CD14-positive monocyte (primary cell): Measurements from ENCODE around the gene KSR1. TPM values are rescaled to one million over a fixed set of nuclear protein-coding genes. Genes with fewer than 3 reads are reported as not detected.

ENCODE experiments used
- DNase-seq, 3 donors: peaks; one replicate each; pipeline ENCODE4 v3.0.0-alpha.2; 2011 to 2022
- H2AFZ ChIP-seq: 2 replicates; pipeline ENCODE4 v1.6.0; 2012; ENCODE audit warnings: mild to moderate bottlenecking, low read depth, low read length, inconsistent platforms; ENCODE audit not compliant: insufficient read depth, poor library complexity, severe bottlenecking
- H3K27ac ChIP-seq, 2 donors: 1 replicate in 1 of 2; 2 replicates in 1 of 2; pipeline ENCODE4 v1.5.1; 2012 to 2013; ENCODE audit warnings: low read length in 2 of 2, control low read depth in 1 of 2, inconsistent platforms in 1 of 2, low read depth in 1 of 2, mild to moderate bottlenecking in 1 of 2
- H3K27me3 ChIP-seq, 2 donors: one replicate each; pipeline versions ENCODE4 v1.6.0 to v1.6.1; 2011 to 2013; ENCODE audit warnings: low read length in 2 of 2; ENCODE audit not compliant: control insufficient read depth in 2 of 2, insufficient read depth in 2 of 2
- H3K36me3 ChIP-seq, 2 donors: replicated peaks in 1 of 2; 1 replicate in 1 of 2; 2 replicates in 1 of 2; pipeline versions ENCODE4 v1.5.1 to v1.6.1; 2012 to 2013; ENCODE audit warnings: low read length in 2 of 2, control low read depth in 1 of 2, inconsistent platforms in 1 of 2, mild to moderate bottlenecking in 1 of 2; ENCODE audit not compliant: insufficient read depth in 2 of 2, control insufficient read depth in 1 of 2
- H3K4me1 ChIP-seq, 2 donors: 1 replicate in 1 of 2; 2 replicates in 1 of 2; pipeline versions ENCODE4 v1.5.1 to v1.6.1; 2012 to 2013; ENCODE audit warnings: low read length in 2 of 2, control low read depth in 1 of 2, inconsistent platforms in 1 of 2, mild to moderate bottlenecking in 1 of 2, moderate library complexity in 1 of 2; ENCODE audit not compliant: insufficient read depth in 2 of 2, control insufficient read depth in 1 of 2
- H3K4me2 ChIP-seq: replicated peaks from 2 replicates; pipeline ENCODE3; 2012; ENCODE audit warnings: low read length, moderate library complexity, mild to moderate bottlenecking; ENCODE audit not compliant: poor library complexity, severe bottlenecking; ENCODE audit errors: extremely low read depth
- H3K4me3 ChIP-seq, 3 experiments: fragments of 200-600 bp in 1 of 3; sonication (generic) in 1 of 3; replicated peaks in 1 of 3; 1 replicate in 2 of 3; 2 replicates in 1 of 3; pipeline ENCODE4 v1.5.1; 2011 to 2013; ENCODE audit warnings: low read length in 3 of 3, mild to moderate bottlenecking in 3 of 3, control low read depth in 2 of 3, low read depth in 2 of 3, inconsistent platforms in 1 of 3, moderate library complexity in 1 of 3
- H3K79me2 ChIP-seq: 2 replicates; pipeline ENCODE4 v1.6.0; 2012; ENCODE audit warnings: mild to moderate bottlenecking, control low read depth, inconsistent platforms, low read length, moderate library complexity; ENCODE audit not compliant: insufficient read depth
- H3K9ac ChIP-seq: 2 replicates; pipeline ENCODE4 v1.6.0; 2017; ENCODE audit warnings: low read length, mild to moderate bottlenecking; ENCODE audit not compliant: insufficient read depth, poor library complexity, severe bottlenecking
- H3K9me3 ChIP-seq, 2 donors: replicated peaks in 1 of 2; 1 replicate in 1 of 2; 2 replicates in 1 of 2; pipeline versions ENCODE4 v1.5.1 to v1.6.1; 2012 to 2013; ENCODE audit warnings: low read length in 2 of 2, control low read depth in 1 of 2; ENCODE audit not compliant: control insufficient read depth in 1 of 2, insufficient read depth in 1 of 2
- H4K20me1 ChIP-seq: 2 replicates; pipeline ENCODE4 v1.6.0; 2012; ENCODE audit warnings: mild to moderate bottlenecking, low read length, control low read depth, moderate library complexity; ENCODE audit not compliant: insufficient read depth
- H3K27ac Mint-ChIP-seq, 7 donors: one replicate each; pipeline ENCODE4 v1.8.0; 2020; ENCODE audit warnings: mild to moderate bottlenecking in 7 of 7, mixed read lengths in 7 of 7, moderate library complexity in 6 of 7, inconsistent platforms in 2 of 7
- H3K27me3 Mint-ChIP-seq, 3 donors: one replicate each; pipeline ENCODE4 v1.8.0; 2021 to 2022; ENCODE audit warnings: low read depth in 3 of 3, mild to moderate bottlenecking in 3 of 3, mixed read lengths in 3 of 3, moderate library complexity in 3 of 3, inconsistent platforms in 1 of 3
- H3K36me3 Mint-ChIP-seq, 2 donors: one replicate each; pipeline ENCODE4 v1.8.0; 2020; ENCODE audit warnings: mixed read lengths in 2 of 2, inconsistent platforms in 1 of 2, mild to moderate bottlenecking in 1 of 2
- H3K4me1 Mint-ChIP-seq: one replicate; pipeline ENCODE4 v1.8.0; 2020; ENCODE audit warnings: mild to moderate bottlenecking, mixed read lengths
- H3K4me3 Mint-ChIP-seq, 2 donors: one replicate each; pipeline ENCODE4 v1.8.0; 2020; ENCODE audit warnings: mild to moderate bottlenecking in 2 of 2, mixed read lengths in 2 of 2, moderate library complexity in 1 of 2
- H3K9me3 Mint-ChIP-seq, 7 donors: one replicate each; pipeline ENCODE4 v1.8.0; 2020 to 2022; ENCODE audit warnings: mixed read lengths in 7 of 7, mild to moderate bottlenecking in 6 of 7, moderate library complexity in 6 of 7, inconsistent platforms in 2 of 7
- WGBS: methylation state at CpG from one replicate; pipeline ENCODE4 v1.1.5; 2013; ENCODE audit warnings: missing lambda C conversion rate; ENCODE audit not compliant: insufficient coverage; 5-methylcytosine and 5-hydroxymethylcytosine counted together
- intact Hi-C, 2 donors: fragments of 100-400 bp; cut with micrococcal nuclease; formaldehyde crosslinking; loops; one replicate each; pipeline versions ENCODE4 v1.15.0 to v1.15.1; 2023
- polyA plus RNA-seq, 3 donors: library from polyadenylated mRNA; depleted of rRNA in 1 of 3; unstranded in 2 of 3; stranded (reverse) in 1 of 3; fragments of 300-500 nt in 2 of 3; fragments of >200 nt in 1 of 3; fragmentation: Illumina TruSeq in 2 of 3; gene quantifications; 1 replicate in 2 of 3; 2 replicates in 1 of 3; pipeline ENCODE4 v1.2.3, GENCODE V29; 2012 to 2021
- TF ChIP-seq, protein P1 (sequence below): fragments of 200-600 bp; IDR thresholded peaks from one replicate; pipeline ENCODE4 v1.8.0; 2022; ENCODE audit warnings: antibody characterized with exemption, mild to moderate bottlenecking

KSR1 gene
- polyA plus RNA-seq, 3 donors = 1.2 to 111 (median 4.2) TPM

DNA sequence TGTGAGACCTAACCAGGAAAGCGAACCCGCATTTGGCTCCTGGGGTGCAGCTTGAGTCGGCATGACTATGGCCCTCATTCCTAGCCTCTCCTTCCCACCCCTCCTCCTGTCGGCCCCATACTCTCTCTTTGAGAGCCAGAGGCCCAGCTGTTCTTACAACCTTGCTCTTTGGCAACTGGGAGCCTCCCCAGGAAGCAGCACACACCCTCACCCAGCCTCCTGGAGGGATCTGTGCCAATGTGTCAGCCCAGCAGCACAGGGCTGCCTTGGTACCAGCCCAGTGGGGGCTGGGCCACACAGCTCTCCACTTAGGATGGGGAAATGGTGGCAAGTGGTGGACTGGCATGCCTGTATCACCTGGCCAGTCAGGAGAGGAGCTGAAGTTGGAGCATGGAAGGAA is 104.4 kb downstream of the KSR1 start:
- Histone ChIP-seq H3K4me2 (no peak overlapping the region), H3K9ac (no peak overlapping the region)
- peaks cover 0 to 2% (median 0%) of the 10 kb centered on the region in 7 donors for H3K9me3 Mint-ChIP-seq

GRCh38 chr17:27562777-27563455 is 106.7 kb downstream of the KSR1 start:
- Histone ChIP-seq H3K9me3 (no peaks in the 10 kb centered on the region), H3K27ac (no peak overlapping the region), H3K9ac (no peak overlapping the region), H4K20me1 (peaks cover 94% of the 10 kb centered on the region), H3K4me3 (no peak overlapping the region), H3K27me3 (no peaks in the 10 kb centered on the region), H3K4me1 (peaks cover 16 to 21% of the 10 kb centered on the region in 2 donors), H3K36me3 (peaks cover 9 to 48% of the 10 kb centered on the region in 2 donors), H3K4me2 (no peak overlapping the region), H3K79me2 (peaks cover 8% of the 10 kb centered on the region), H2AFZ (no peak overlapping the region)
- Mint-ChIP-seq H3K27ac (peak overlapping the region in 3 of 7 donors; percentile 34 to 42 (median 35)), H3K27me3 (peaks cover 0 to 1% (median 0%) of the 10 kb centered on the region in 3 donors), H3K9me3 (peaks cover 0 to 2% (median 0%) of the 10 kb centered on the region in 7 donors), H3K4me1 (peaks cover 53% of the 10 kb centered on the region), H3K36me3 (peaks cover 51 to 70% of the 10 kb centered on the region in 2 donors), H3K4me3 (no peak overlapping the region)
- no peak for DNase-seq
- intact Hi-C loops = no loop called here
- 92% methylated on average over 6 of the region's 8 CpGs for WGBS
- TF ChIP-seq, protein P1, sequence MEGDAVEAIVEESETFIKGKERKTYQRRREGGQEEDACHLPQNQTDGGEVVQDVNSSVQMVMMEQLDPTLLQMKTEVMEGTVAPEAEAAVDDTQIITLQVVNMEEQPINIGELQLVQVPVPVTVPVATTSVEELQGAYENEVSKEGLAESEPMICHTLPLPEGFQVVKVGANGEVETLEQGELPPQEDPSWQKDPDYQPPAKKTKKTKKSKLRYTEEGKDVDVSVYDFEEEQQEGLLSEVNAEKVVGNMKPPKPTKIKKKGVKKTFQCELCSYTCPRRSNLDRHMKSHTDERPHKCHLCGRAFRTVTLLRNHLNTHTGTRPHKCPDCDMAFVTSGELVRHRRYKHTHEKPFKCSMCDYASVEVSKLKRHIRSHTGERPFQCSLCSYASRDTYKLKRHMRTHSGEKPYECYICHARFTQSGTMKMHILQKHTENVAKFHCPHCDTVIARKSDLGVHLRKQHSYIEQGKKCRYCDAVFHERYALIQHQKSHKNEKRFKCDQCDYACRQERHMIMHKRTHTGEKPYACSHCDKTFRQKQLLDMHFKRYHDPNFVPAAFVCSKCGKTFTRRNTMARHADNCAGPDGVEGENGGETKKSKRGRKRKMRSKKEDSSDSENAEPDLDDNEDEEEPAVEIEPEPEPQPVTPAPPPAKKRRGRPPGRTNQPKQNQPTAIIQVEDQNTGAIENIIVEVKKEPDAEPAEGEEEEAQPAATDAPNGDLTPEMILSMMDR = no peak

More for the DNA sequence above, 104.4 kb downstream of the KSR1 start:
- intact Hi-C loops = no loop called here
- Mint-ChIP-seq H3K36me3 (peaks cover 52 to 72% of the 10 kb centered on the region in 2 donors), H3K4me3 (no peak overlapping the region), H3K4me1 (peaks cover 39% of the 10 kb centered on the region), H3K27ac (peak overlapping the region in 2 of 7 donors; percentile 31 to 42), H3K27me3 (peaks cover 0 to 1% (median 0%) of the 10 kb centered on the region in 3 donors)
- H4K20me1 ChIP-seq = peaks cover 91% of the 10 kb centered on the region
- H3K27me3 ChIP-seq = no peaks in the 10 kb centered on the region
- no peaks in the 10 kb centered on the region for H3K9me3 ChIP-seq
- no peak for DNase-seq
- peaks cover 15 to 47% of the 10 kb centered on the region in 2 donors for H3K36me3 ChIP-seq
- no peak overlapping the region for H2AFZ ChIP-seq
- H3K4me1 ChIP-seq = peaks cover 16 to 21% of the 10 kb centered on the region in 2 donors
- no peak overlapping the region for H3K4me3 ChIP-seq
- H3K79me2 ChIP-seq = no peaks in the 10 kb centered on the region
- no peak overlapping the region for H3K27ac ChIP-seq
- TF ChIP-seq, protein P1 = no peak
- 94% methylated on average over 3 of the region's 4 CpGs for WGBS
